ENCODE results near the gene HDAC8. TPM values are rescaled to one million over a fixed set of nuclear protein-coding genes. Genes with fewer than 3 reads are reported as not detected.
A peak's percentile ranks its signal among the peaks of the same experiment; 100 is the strongest.

Gene HDAC8
- total and polyA plus RNA-seq, 2 experiments from 2014 or later: 36.6 to 40.3 TPM

GRCh38 chrX:72360326-72360725 is 212.3 kb downstream of the HDAC8 start:
- Histone ChIP-seq H3K27ac (no peak overlapping the region), H3K27me3 (no peaks in the 10 kb centered on the region), H3K4me3 (no peak overlapping the region), H3K4me1 (ENCODE audit: low read depth) (no peaks in the 10 kb centered on the region), H3K36me3 (no peaks in the 10 kb centered on the region), H3K9me3 (ENCODE audit: low read depth) (no peaks in the 10 kb centered on the region)
- DNase-seq (ENCODE audit: low read depth in 1 of 2, low spot score in 1 of 2): no peak
- TF ChIP-seq CTCF (IDR thresholded peaks at IDR 0.05; ENCODE audit: low read depth, low read length): no peak

- Histone ChIP-seq H3K36me3 (no peaks in the 10 kb centered on the region), H3K9me3 (ENCODE audit: low read depth) (no peaks in the 10 kb centered on the region), H3K27me3 (no peaks in the 10 kb centered on the region), H3K27ac (no peak overlapping the region), H3K4me1 (ENCODE audit: low read depth) (no peaks in the 10 kb centered on the region), H3K4me3 (no peak overlapping the region)
- peak in 1 of 2 donors; percentile 24 for DNase-seq (ENCODE audit: low read depth in 1 of 2, low spot score in 1 of 2)
- no peak for TF ChIP-seq CTCF (IDR thresholded peaks at IDR 0.05; ENCODE audit: low read depth, low read length)
These were observed 214.3 kb downstream of the HDAC8 start for GRCh38 chrX:72358313-72358712.

- Histone ChIP-seq H3K4me1 (ENCODE audit: low read depth) (no peaks in the 10 kb centered on the region), H3K27ac (no peak overlapping the region), H3K9me3 (ENCODE audit: low read depth) (no peaks in the 10 kb centered on the region), H3K36me3 (no peaks in the 10 kb centered on the region), H3K27me3 (no peaks in the 10 kb centered on the region), H3K4me3 (no peak overlapping the region)
- DNase-seq (ENCODE audit: low read depth in 1 of 2, low spot score in 1 of 2): no peak
- no peak for TF ChIP-seq CTCF (IDR thresholded peaks at IDR 0.05; ENCODE audit: low read depth, low read length)
These were observed 219.9 kb downstream of the HDAC8 start for GRCh38 chrX:72352786-72353185.

DNA sequence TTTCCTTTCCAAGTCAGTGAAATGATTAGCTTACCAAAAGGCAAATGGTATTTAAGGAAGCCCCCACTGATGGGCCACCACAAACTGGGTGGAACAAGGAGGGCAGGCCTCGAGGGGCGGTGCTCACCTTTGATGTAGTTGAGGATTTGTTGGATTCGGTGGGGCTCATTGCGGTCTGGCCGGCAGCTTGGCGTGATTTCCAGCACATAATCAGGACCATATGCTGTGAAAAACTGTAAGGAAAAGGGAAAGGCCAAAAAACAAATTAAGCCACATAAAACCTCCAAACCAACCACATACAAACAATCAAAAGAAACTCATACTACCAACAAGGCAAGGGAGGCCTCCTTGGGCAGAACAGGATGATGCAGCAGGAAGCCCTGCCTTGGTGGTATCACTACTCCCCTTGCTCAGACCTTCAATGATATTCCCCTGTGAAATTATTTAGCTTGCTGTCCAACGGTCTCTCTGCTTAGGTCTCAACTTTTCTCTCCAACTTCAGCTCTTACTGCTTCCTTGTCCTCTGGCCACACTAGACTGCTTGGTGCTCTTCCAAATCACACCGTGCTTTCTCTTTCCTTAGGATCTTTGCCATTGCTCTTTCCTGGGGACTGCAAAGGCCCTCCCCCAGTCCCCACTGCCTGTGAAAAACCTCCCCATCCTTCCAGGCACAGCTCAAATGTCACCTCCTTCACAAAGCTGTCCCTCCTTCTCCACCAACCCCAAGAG is 220.9 kb downstream of the HDAC8 start:
- peak in 1 of 2 donors; percentile 37 for DNase-seq (ENCODE audit: low read depth in 1 of 2, low spot score in 1 of 2)
- Histone ChIP-seq H3K4me3 (no peak overlapping the region), H3K9me3 (ENCODE audit: low read depth) (no peaks in the 10 kb centered on the region), H3K27me3 (no peaks in the 10 kb centered on the region), H3K4me1 (ENCODE audit: low read depth) (no peaks in the 10 kb centered on the region), H3K27ac (no peak overlapping the region), H3K36me3 (no peaks in the 10 kb centered on the region)
- no peak for TF ChIP-seq CTCF (IDR thresholded peaks at IDR 0.05; ENCODE audit: low read depth, low read length)

DNA sequence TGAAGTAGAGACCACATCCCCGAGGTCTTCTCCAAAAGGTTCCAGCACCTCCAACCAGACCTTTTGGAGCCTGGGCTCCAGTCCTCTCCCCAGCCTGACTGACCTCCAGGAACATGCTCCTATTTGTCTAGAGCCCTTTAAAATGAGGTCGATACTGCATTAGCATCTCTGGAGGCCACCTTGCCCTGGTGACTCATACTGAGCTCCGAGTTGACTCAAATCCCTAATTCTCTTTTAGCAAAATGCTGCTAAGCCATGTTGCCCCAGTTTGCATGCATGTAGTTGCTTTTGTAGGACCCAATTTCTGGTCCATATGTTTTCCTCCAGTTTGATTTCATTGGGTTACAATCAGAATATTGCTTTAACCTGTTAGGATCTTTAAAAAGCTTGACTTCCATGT is 223.5 kb downstream of the HDAC8 start:
- no peaks in the 10 kb centered on the region for H3K4me1 ChIP-seq (ENCODE audit: low read depth)
- no peaks in the 10 kb centered on the region for H3K36me3 ChIP-seq
- H3K9me3 ChIP-seq (ENCODE audit: low read depth): no peaks in the 10 kb centered on the region
- no peak for DNase-seq (ENCODE audit: low read depth in 1 of 2, low spot score in 1 of 2)
- H3K27ac ChIP-seq: no peak overlapping the region
- TF ChIP-seq CTCF (IDR thresholded peaks at IDR 0.05; ENCODE audit: low read depth, low read length): no peak
- H3K4me3 ChIP-seq: no peak overlapping the region
- no peaks in the 10 kb centered on the region for H3K27me3 ChIP-seq

Measured in cardiac muscle cell (in vitro differentiated cells and primary cell).